Endothelial cell of umbilical vein (primary cell): Measurements from ENCODE around the gene NDUFB7. TPM values are rescaled to one million over a fixed set of nuclear protein-coding genes. Genes with fewer than 3 reads are reported as not detected.

Experiments
- BruUV-seq: library from RNA; stranded (reverse); fragments of 400-500 nt; replicated peaks from 2 replicates; lab custom pipeline; 2021; lab: Mats Ljungman, UMichigan
- CTCF ChIA-PET: fragments of 300-600, 350-600 bp; sonication (Branson Sonifier 250); formaldehyde crosslinking; loops from one replicate; lab custom pipeline; 2021; ENCODE audit warnings: antibody characterized with exemption, inconsistent platforms; lab: Charles Lee
- POLR2A ChIA-PET: fragments of 300-600, 350-600 bp; sonication (Branson Sonifier 250); formaldehyde crosslinking; loops from one replicate; lab custom pipeline; 2021; ENCODE audit warnings: antibody characterized with exemption, inconsistent platforms; lab: Charles Lee
- DNase-seq: peaks from one replicate; pipeline ENCODE4 v3.0.0-alpha.2; 2011; ENCODE audit warnings: low read depth, low spot score
- FAIRE-seq: peaks from 2 replicates; lab custom pipeline; 2011; peaks lifted over from hg19 to GRCh38; lab: Jason Lieb, UNC
- H2AFZ ChIP-seq: 2 replicates; pipeline ENCODE4 v1.6.0; 2012; ENCODE audit warnings: low read depth, low read length, control low read depth, inconsistent platforms
- H3K27ac ChIP-seq: 2 replicates; pipeline ENCODE4 v1.5.1; 2011; ENCODE audit warnings: low read depth, mild to moderate bottlenecking, control low read depth, low read length, moderate library complexity; ENCODE audit not compliant: insufficient read depth
- H3K27me3 ChIP-seq, 2 experiments: 2 replicates each; pipeline versions ENCODE4 v1.6.0 to v1.6.1; 2011; ENCODE audit warnings: low read length in 2 of 2, mixed read lengths in 1 of 2; ENCODE audit not compliant: control insufficient read depth in 2 of 2, insufficient read depth in 2 of 2
- H3K36me3 ChIP-seq, 2 experiments: 2 replicates in 1 of 2; 3 replicates in 1 of 2; pipeline ENCODE4 v1.5.1; 2011; ENCODE audit warnings: low read length in 2 of 2, mild to moderate bottlenecking in 1 of 2, moderate library complexity in 1 of 2; ENCODE audit not compliant: control insufficient read depth in 2 of 2, insufficient read depth in 2 of 2; ENCODE audit errors: extremely low read depth in 1 of 2
- H3K4me1 ChIP-seq: 3 replicates; pipeline ENCODE4 v1.5.1; 2011; ENCODE audit warnings: mild to moderate bottlenecking, low read length; ENCODE audit not compliant: control insufficient read depth, insufficient read depth; ENCODE audit errors: extremely low read depth
- H3K4me2 ChIP-seq: 2 replicates; pipeline ENCODE4 v1.6.1; 2011; ENCODE audit warnings: low read length, control low read depth, mixed read lengths; ENCODE audit not compliant: insufficient read depth
- H3K4me3 ChIP-seq, 3 experiments: fragments of 200-600 bp in 1 of 3; sonication (generic), shearing (Covaris generic) in 1 of 3; replicated peaks in 1 of 3; 2 replicates each; pipeline ENCODE4 v1.5.1; 2011 to 2016; ENCODE audit warnings: control low read depth in 3 of 3, low read length in 3 of 3, mild to moderate bottlenecking in 2 of 3, inconsistent platforms in 1 of 3, low read depth in 1 of 3, moderate library complexity in 1 of 3; ENCODE audit not compliant: insufficient read depth in 1 of 3
- H3K79me2 ChIP-seq: 2 replicates; pipeline ENCODE4 v1.6.0; 2012; ENCODE audit warnings: low read length, inconsistent platforms; ENCODE audit not compliant: control insufficient read depth, insufficient read depth
- H3K9ac ChIP-seq: replicated peaks from 2 replicates; pipeline ENCODE3; 2011; ENCODE audit warnings: low read length, control low read depth; ENCODE audit not compliant: insufficient read depth; ENCODE audit errors: extremely low read depth
- H3K9me1 ChIP-seq: replicated peaks from 3 replicates; pipeline ENCODE4 v1.6.0; 2011; ENCODE audit warnings: mild to moderate bottlenecking, low read length; ENCODE audit not compliant: control insufficient read depth, insufficient read depth; ENCODE audit errors: extremely low read depth
- H3K9me3 ChIP-seq: replicated peaks from 2 replicates; pipeline ENCODE4 v1.5.1; 2012; ENCODE audit warnings: low read length, inconsistent platforms; ENCODE audit not compliant: control insufficient read depth, insufficient read depth
- H4K20me1 ChIP-seq: replicated peaks from 2 replicates; pipeline ENCODE3; 2011; ENCODE audit warnings: mild to moderate bottlenecking, low read length; ENCODE audit not compliant: control insufficient read depth, insufficient read depth; ENCODE audit errors: extremely low read depth
- CTCF ChIP-seq, 2 donors: IDR thresholded peaks; 1 replicate in 1 of 2; 2 replicates in 1 of 2; pipeline ENCODE4 v1.5.1; 2011; ENCODE audit warnings: low read length in 2 of 2, mild to moderate bottlenecking in 2 of 2, moderate library complexity in 2 of 2, control low read depth in 1 of 2, inconsistent platforms in 1 of 2, low read depth in 1 of 2; ENCODE audit not compliant: insufficient read depth in 1 of 2; ENCODE audit errors: extremely low read depth in 1 of 2
- EZH2 ChIP-seq: IDR thresholded peaks from 2 replicates; pipeline ENCODE4 v1.6.1; 2012; ENCODE audit warnings: borderline replicate concordance, low read depth, mild to moderate bottlenecking, moderate library complexity, low read length, inconsistent platforms; ENCODE audit not compliant: severe bottlenecking
- FOS ChIP-seq: IDR thresholded peaks from 2 replicates; pipeline ENCODE4 v1.6.1; 2011; ENCODE audit warnings: mild to moderate bottlenecking, low read length, moderate library complexity, borderline replicate concordance; ENCODE audit not compliant: insufficient read depth
- GATA2 ChIP-seq: IDR thresholded peaks from 2 replicates; pipeline ENCODE4 v1.7.0; 2011; ENCODE audit warnings: low read depth, mild to moderate bottlenecking, moderate library complexity, mixed read lengths, low read length; ENCODE audit not compliant: insufficient read length, insufficient read depth
- JUN ChIP-seq: IDR thresholded peaks from 2 replicates; pipeline ENCODE4 v1.6.1; 2011; ENCODE audit warnings: borderline replicate concordance, low read depth; ENCODE audit not compliant: insufficient read length, insufficient read depth
- MAX ChIP-seq: IDR thresholded peaks from 2 replicates; pipeline ENCODE4 v1.6.1; 2011; ENCODE audit not compliant: insufficient read depth, insufficient read length
- POLR2A ChIP-seq: IDR thresholded peaks from 2 replicates; pipeline ENCODE4 v1.6.1; 2012; ENCODE audit warnings: low read depth, mild to moderate bottlenecking, control low read depth, low read length
- POLR2AphosphoS5 ChIP-seq: IDR thresholded peaks from 2 replicates; pipeline ENCODE4 v1.6.1; 2012; ENCODE audit warnings: low read depth, mild to moderate bottlenecking, control low read depth, low read length, moderate library complexity; ENCODE audit not compliant: insufficient read depth
- dilution Hi-C: fragments of 300-500 bp; cut with MboI; formaldehyde crosslinking; loops from one replicate; pipeline ENCODE4 v1.15.0; 2019; ENCODE audit warnings: low sequenced_read_pairs; ENCODE audit not compliant: extremely low pct_ligation_motif_present
- intact Hi-C: fragments of 100-400 bp; cut with micrococcal nuclease; formaldehyde crosslinking; loops from one replicate; pipeline ENCODE4 v1.10.0; 2022
- polyA plus RNA-seq, 4 experiments: library from polyadenylated mRNA; depleted of rRNA in 3 of 4; stranded (reverse) in 3 of 4; unstranded in 1 of 4; fragments of >200 nt; gene quantifications; 2 replicates each; pipeline versions ENCODE4 v1.2.1 to v1.2.3, GENCODE V29; 2011 to 2012; ENCODE audit warnings: missing spikeins in 1 of 4
- total RNA-seq: library from RNA; stranded (reverse); gene quantifications from 2 replicates; pipeline ENCODE4 v1.2.3, GENCODE V29; 2021

The NDUFB7 gene
- total and polyA plus RNA-seq, 2 donors (not counting 3 experiments of a cell fraction or from before 2014, with no cell fraction given), result 177 to 655 TPM

GRCh38 chr19:14615623-14616022, 43.8 kb upstream of the NDUFB7 start:
- no peak overlapping the region for H2AFZ ChIP-seq
- H3K4me3 ChIP-seq, result no peak overlapping the region
- no peaks in the 10 kb centered on the region for H3K36me3 ChIP-seq
- TF ChIP-seq EZH2 (no peak), POLR2AphosphoS5 (no peak), MAX (no peak), JUN (no peak), FOS (no peak), GATA2 (no peak), POLR2A (no peak), CTCF (IDR thresholded peaks at IDR 0.05; ENCODE audit: extremely low read depth in 1 of 2, insufficient read depth in 1 of 2, low read depth in 1 of 2, low read length in 2 of 2) (no peak)
- no peak overlapping the region for H3K27ac ChIP-seq
- H3K79me2 ChIP-seq, result no peaks in the 10 kb centered on the region
- FAIRE-seq (no peak), DNase-seq (no peak)
- no peak overlapping the region for H3K9ac ChIP-seq
- dilution Hi-C loops, result no loop called here
- H4K20me1 ChIP-seq, result no peaks in the 10 kb centered on the region
- no peak overlapping the region for H3K4me2 ChIP-seq
- no peaks in the 10 kb centered on the region for H3K27me3 ChIP-seq
- ChIA-PET POLR2A (no interaction called here), CTCF (no interaction called here)
- no TSS peak for BruUV-seq
- H3K4me1 ChIP-seq, result no peaks in the 10 kb centered on the region
- intact Hi-C loops, result no loop called here
- H3K9me3 ChIP-seq, result no peaks in the 10 kb centered on the region
- H3K9me1 ChIP-seq, result no peaks in the 10 kb centered on the region
